Kidney capillary endothelial cell (primary cell): ENCODE data around the gene ELMO2.

ENCODE experiments used
- DNase-seq: peaks from one replicate; pipeline ENCODE4 v3.0.0-alpha.2; 2018; ENCODE audit warnings: low spot score

The ELMO2 gene

GRCh38 chr20:46331611-46332361 is 74.6 kb downstream of the ELMO2 start:
- no peak for DNase-seq

GRCh38 chr20:46330831-46331371 is 75.5 kb downstream of the ELMO2 start:
- DNase-seq = no peak

- DNase-seq = no peak
Observed at GRCh38 chr20:46330072-46330763, 76.2 kb downstream of the ELMO2 start.

- no peak for DNase-seq
Observed at GRCh38 chr20:46328200-46328882, 78.1 kb downstream of the ELMO2 start.

- no peak for DNase-seq
Observed at GRCh38 chr20:46327557-46327956, 78.9 kb downstream of the ELMO2 start.

- no peak for DNase-seq
Observed at GRCh38 chr20:46325789-46326188, 80.6 kb downstream of the ELMO2 start.

- DNase-seq = peak; percentile 34
Observed at GRCh38 chr20:46324960-46325703, 81.3 kb downstream of the ELMO2 start.

GRCh38 chr20:46324379-46324778 is 82.0 kb downstream of the ELMO2 start:
- DNase-seq = no peak

GRCh38 chr20:46323557-46323956 is 82.9 kb downstream of the ELMO2 start:
- DNase-seq = no peak

GRCh38 chr20:46322641-46323040 is 83.8 kb downstream of the ELMO2 start:
- no peak for DNase-seq

- no peak for DNase-seq
Observed at GRCh38 chr20:46317685-46318177, 88.7 kb downstream of the ELMO2 start.

- DNase-seq = no peak
Observed at GRCh38 chr20:46316984-46317684, 89.3 kb downstream of the ELMO2 start.
